HG03196 (cell line): ENCODE measurements around the gene MUC5AC.

Experiments
- ATAC-seq: cut with Tn5 transposase; IDR thresholded peaks from one replicate; pipeline ENCODE4 v1.9.1; 2021; ENCODE audit not compliant: unreplicated experiment

The MUC5AC gene

GRCh38 chr11:1121813-1122663 lies 35.7 kb upstream of the MUC5AC start:
- no peak for ATAC-seq

GRCh38 chr11:1122664-1123002 lies 35.1 kb upstream of the MUC5AC start:
- no peak for ATAC-seq

GRCh38 chr11:1123970-1124369 lies 33.8 kb upstream of the MUC5AC start:
- ATAC-seq, result no peak

GRCh38 chr11:1125803-1126202 lies 31.9 kb upstream of the MUC5AC start:
- no peak for ATAC-seq

- no peak for ATAC-seq
These were observed 31.2 kb upstream of the MUC5AC start for GRCh38 chr11:1126491-1126926.

GRCh38 chr11:1126935-1127663 lies 30.7 kb upstream of the MUC5AC start:
- ATAC-seq, result no peak

GRCh38 chr11:1127664-1128162 lies 30.0 kb upstream of the MUC5AC start:
- no peak for ATAC-seq

- ATAC-seq, result no peak
These were observed 29.2 kb upstream of the MUC5AC start for GRCh38 chr11:1128311-1129142.

- ATAC-seq, result no peak
These were observed 28.6 kb upstream of the MUC5AC start for GRCh38 chr11:1129143-1129610.

GRCh38 chr11:1129611-1130160 lies 28.1 kb upstream of the MUC5AC start:
- no peak for ATAC-seq

- ATAC-seq, result no peak
These were observed 27.3 kb upstream of the MUC5AC start for GRCh38 chr11:1130276-1131032.

- no peak for ATAC-seq
These were observed 26.5 kb upstream of the MUC5AC start for GRCh38 chr11:1131033-1131911.

GRCh38 chr11:1134848-1135445 lies 22.8 kb upstream of the MUC5AC start:
- ATAC-seq, result no peak

GRCh38 chr11:1138097-1138496 lies 19.7 kb upstream of the MUC5AC start:
- no peak for ATAC-seq

- ATAC-seq, result no peak
These were observed 18.2 kb upstream of the MUC5AC start for GRCh38 chr11:1139441-1140083.

- ATAC-seq, result no peak
These were observed 16.9 kb upstream of the MUC5AC start for GRCh38 chr11:1140642-1141490.

GRCh38 chr11:1146365-1146764 lies 11.4 kb upstream of the MUC5AC start:
- ATAC-seq, result no peak
